Cardiac septum (tissue), 1 donor: ENCODE results near the gene GBX1. TPM values are rescaled to one million over a fixed set of nuclear protein-coding genes. Genes with fewer than 3 reads are reported as not detected.

Experiments
- DNase-seq: peaks from one replicate; pipeline ENCODE4 v3.0.0-alpha.2; 2020; ENCODE audit warnings: low spot score
- intact Hi-C: fragments of 100-400 bp; cut with DNase I; formaldehyde crosslinking; loops from one replicate; pipeline ENCODE4 v1.14.0; 2022
- total RNA-seq: library from RNA; stranded (reverse); fragmentation: NEBNext Ultra II Directional; extraction: Animal tissue kit (Norgen Biotek cat#: 25700); gene quantifications from one replicate; pipeline ENCODE4 v1.2.1, GENCODE V29; 2021
- donor health status: DM: no; HTN: no; CAD: no.

GBX1 gene
- total RNA-seq, 1 donor from 2014 or later = 0.57 TPM

DNA sequence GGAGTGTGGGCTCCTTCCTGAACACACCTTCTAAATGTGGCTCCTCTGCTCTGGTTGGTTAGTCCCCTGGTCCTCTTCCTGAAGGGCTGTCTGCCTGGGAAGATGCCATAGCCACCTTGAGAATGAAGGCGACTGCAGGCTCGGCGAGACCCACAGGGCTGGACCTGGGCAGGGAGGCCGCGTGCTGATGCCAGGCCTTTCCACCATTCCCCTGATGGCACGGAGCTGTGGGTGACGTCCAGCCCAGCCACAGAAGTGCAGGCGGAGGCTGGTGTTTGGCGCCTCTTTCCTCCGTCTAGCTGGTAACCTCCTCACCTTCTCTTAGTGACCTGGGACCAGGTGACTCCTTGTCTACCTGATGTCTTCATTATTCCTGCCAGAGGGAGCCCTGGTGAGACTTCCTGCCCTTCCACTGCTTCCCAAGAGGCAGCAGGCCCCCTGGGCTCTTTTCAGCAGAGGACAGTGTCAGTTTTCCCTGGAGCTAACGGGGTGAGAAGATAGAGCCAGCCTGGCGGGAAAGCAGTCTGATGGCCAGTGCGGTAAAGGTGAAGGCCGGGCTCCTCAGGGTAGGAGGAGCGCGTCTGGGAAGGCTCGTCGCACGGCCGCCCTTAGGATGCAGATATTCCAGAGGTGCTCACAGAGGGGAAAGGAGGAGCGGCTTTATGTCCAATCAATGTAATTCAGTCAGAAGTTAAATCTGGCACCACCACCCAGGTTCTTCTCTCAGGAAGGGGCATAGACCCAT is 34.9 kb downstream of the GBX1 start:
- intact Hi-C loops = no loop called here
- no peak for DNase-seq

DNA sequence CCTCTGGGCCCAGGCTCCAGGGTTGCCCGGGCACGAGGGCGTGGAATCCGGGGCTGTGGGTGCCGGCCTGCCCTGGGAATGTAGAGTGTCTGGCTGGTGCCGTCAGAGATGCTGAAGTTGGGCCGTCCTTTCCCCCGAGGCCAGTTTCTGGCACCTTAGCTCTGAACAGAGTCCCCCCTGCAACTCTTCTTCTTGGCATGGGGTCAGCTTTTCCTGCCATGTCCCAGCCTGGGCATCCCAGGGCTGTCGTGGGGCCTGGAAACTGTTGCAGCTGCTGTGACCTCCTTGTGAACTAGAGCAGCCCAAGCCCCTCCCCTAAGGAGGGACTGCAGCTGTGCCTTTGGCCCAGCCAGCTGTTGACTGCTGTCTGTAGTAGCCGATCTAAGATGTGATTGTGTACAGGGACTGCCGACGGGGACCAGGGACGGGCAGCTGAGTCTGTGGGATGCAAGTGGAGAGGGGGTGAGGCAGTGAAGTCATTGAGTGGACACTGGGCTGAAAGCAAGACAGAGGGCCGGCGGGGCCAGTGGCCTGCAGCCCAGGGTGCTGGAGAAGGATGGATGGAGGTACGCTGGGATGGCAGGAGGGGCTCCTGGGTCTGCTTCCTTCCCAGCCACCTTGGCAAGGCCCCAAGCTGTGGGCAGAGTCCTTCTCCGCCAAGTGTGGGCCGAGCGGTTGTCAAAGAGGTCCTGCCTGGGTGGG is 35.8 kb downstream of the GBX1 start:
- intact Hi-C loops = no loop called here
- DNase-seq = no peak

DNA sequence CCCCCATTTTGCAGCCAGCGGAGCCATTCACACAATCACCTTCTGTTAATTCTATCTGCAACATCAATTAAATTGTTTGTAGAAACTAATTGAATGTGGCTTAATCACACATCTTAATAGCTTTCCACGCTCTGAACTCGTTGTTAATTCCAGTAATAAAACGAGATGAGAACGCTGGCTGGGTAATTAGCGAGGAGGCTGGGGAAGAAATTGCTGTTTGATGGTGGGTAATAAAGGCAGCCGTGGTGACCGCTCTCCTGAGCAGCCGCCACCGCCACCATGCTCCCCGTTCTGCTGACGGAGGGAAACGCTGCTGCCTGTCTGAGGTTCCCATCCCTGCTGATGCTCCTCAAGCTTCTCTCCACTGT is 36.3 kb downstream of the GBX1 start:
- DNase-seq = no peak
- intact Hi-C loops = no loop called here

DNA sequence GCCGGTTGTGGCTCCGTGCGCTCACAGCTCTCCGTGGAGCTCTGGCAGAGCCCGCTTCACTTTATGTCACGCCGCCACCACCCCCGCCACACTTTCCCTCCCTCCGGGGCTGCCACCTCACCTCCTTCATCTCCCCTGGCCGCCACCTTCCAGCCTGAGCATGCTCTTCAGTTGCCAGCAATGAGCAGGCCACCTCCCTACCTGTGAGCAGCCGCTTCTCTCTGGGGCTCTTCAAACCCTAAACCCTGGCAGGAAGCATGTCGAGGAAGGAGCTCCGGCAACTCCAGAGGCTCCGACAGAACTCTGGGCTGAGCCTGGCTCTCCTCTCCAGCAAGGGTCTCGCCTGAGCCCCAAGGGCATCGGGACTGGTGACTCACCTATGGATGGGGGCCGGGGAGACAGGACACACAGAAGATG is 36.7 kb downstream of the GBX1 start:
- no peak for DNase-seq
- intact Hi-C loops = no loop called here

DNA sequence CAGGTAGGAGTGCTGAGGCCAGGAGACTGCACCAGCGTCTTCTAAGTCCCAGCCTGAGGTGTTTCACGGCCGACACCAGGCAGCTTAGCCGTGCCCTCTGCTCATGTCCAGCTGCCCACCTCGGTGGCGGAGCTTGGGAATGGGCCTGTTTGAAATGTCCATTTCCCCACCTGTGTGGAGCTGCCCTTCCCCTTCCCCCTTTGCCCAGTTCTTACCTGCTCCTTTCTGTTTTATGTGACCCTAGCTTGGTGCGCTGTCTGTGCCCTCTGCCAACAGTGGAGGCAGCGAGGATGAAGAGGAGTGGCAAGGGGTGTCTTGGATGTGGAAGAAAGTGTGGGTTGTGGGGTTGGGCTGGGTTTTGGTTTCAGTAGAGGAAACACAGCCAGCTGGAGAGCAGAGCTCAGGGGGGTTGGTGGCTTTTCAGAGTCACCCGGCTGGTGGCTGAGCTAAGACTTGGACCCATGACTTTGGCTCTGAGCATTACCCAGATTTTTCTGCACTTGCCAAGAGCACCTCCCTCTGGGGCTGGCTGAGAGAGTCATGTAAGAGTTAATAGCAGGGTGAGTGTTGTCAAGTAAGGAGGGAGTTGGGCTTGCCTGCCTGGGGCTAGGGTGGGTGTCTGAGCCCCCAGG is 37.4 kb downstream of the GBX1 start:
- intact Hi-C loops = no loop called here
- DNase-seq = no peak

DNA sequence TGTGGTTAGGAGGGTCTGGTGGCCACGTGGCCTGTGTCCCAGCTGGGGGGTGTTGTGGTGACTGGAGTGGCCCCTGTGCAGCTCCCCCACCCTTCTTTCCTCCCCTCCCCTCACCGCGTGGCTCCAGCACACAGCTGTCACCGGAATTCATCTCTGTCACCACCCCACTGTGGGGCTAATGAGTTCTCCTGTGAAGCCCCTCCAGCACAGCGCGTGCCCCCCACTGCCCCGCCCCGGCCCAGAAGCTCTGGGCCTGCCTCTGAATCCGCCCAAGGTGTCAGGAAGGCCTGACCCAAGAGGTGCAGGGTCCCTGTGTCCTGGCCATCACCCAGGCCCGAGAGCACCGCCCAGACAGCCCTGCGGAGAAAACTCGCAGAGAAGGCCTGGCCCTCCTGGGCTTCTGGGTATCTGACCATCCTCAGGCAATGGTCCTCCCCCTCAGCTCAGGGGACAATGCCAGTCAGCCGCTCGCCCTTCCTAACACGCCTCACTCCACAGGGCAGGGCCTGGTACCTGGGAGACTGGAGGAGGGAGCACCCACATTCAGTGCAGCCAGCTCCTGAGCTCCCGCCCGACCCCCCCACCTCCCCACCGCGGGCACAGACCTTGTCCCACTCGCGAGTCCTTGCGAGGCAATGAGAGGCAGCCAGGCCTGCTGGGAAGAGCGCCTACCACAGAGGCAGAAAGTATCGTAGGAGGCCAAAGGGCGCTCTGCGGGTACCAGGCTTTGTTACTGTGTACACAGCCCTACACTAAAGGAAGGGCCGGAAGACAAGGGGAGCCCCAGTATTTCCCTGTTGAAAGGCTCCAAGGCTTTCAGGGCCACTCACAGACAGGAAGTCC is 38.2 kb downstream of the GBX1 start:
- DNase-seq = no peak
- intact Hi-C loops = no loop called here

DNA sequence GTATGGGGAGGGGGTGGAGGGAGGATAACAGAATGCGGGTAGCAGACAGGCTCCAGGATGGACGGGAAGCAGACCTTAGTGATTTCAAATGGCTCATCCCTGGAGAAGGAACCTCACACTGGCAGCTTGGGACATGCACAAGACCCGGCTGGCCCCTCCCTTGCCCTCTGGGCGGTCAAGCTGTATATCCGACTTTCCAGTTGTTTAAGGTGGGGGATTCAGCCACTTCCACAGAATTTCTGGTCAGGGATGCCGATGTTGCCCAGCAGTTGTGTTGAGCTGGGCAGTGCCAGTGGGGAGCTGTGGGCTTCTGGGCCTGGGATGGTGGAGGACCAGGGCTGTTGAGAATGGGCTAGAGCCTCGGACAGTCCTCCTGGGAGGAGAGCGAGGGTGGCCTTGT is 38.8 kb downstream of the GBX1 start:
- no peak for DNase-seq
- intact Hi-C loops = no loop called here

DNA sequence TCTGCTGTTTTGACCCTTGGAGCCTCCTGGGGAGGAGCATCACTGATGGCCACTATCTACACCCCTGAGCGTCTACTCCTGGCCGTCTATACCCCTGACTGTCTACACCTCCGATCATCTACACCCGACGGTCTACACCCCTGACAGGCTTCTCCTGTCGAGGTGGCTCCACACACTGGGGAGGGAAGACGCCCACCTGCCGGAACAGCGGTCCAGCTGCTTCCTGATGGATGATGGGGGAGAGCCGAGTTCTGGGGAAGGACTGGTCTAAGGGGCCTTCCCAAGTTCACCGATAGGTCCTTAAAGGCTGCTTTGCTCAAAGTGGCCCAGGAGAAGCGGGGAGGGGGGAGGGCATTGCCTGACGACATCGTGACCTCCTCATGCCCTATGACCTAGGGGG is 39.4 kb downstream of the GBX1 start:
- intact Hi-C loops = no loop called here
- no peak for DNase-seq

DNA sequence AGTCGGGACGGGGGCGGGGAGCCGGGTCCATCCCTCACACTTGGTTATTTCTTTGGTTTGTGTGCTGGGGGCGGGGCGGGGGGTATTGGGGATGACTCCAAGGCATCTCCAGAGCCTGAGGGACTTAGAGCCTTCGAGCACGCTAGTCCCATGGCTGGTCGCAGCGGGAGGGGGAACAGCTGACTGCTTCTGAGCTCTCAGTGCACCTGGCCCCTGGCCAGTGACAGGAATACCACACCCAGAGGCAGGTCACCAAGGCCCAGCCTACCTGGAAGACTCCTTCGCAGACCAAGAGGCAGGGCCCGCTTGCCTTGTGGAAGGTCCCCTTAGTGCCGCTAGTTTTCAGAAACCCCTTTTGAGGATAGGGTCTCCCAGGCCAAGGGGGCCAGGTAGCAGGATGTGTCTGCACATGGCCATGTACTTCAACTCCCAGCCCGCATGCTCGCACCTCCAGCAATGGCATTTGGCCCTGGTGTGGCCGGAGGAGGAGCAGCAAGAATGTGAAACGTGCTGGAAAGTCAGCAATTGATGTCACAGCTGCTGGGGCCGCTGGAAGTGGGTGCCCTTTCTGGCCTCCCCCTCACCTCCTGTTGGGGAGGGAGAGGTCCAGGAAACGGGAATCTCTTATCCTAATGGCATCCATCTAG is 40.9 kb downstream of the GBX1 start:
- intact Hi-C loops = no loop called here
- DNase-seq = no peak

DNA sequence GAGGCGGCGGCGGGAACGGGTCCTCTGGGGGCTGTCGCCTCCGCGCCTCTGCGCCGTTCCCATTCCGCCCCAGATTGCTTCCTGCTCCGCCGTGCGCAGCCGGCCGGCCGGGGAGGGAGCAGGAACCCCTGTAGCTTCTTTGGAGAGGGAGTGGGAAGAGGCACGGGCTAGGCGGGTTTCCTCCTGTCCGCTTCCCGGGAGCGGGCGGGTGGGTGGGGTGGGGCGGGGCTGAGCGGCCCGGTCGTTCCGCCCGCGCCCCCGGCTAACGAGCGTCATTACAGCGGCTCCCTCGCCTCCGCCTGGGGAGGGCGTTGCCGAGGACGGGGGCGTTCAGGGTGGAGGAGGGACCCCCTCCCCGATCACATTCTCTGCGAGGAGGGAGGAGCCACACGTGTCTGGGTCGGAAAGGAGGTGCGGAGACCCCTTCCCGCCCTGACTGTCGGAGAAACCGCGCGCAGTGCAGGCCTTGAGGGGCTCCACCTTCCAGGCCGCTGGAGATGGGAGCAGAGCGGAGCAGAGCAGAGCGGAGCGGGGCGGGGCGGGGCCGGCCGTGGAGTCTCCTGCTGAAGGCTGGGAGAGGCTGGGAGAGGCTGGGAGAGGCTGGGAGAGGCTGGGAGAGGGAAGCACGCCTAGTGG is 41.5 kb downstream of the GBX1 start:
- intact Hi-C loops = loop anchor here (1.0 kb wide), 1 partner anchor 45 kb away; no protein-coding TSS in a partner anchor
- DNase-seq = no peak

DNA sequence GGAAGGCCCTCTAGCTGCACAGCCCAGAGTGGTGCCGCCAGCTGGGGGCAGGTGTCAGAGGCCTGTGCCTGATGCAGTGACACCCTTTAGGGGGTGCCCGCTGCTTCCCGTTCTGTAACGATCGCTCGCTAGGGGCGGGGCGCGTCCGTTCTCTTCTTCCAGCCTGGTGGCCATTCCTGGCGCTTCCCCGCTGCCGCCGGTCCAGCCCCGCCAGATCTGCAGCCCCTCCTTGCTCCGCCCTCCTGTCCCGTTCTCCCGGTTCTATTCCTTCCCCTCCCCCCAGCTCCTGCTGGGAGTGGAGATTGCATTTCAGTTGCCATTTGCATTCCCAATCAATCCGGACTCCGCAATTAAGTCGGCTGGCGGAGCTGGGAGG is 42.0 kb downstream of the GBX1 start:
- no peak for DNase-seq
- intact Hi-C loops = loop anchor here (1.0 kb wide), 1 partner anchor 46 kb away; no protein-coding TSS in a partner anchor

DNA sequence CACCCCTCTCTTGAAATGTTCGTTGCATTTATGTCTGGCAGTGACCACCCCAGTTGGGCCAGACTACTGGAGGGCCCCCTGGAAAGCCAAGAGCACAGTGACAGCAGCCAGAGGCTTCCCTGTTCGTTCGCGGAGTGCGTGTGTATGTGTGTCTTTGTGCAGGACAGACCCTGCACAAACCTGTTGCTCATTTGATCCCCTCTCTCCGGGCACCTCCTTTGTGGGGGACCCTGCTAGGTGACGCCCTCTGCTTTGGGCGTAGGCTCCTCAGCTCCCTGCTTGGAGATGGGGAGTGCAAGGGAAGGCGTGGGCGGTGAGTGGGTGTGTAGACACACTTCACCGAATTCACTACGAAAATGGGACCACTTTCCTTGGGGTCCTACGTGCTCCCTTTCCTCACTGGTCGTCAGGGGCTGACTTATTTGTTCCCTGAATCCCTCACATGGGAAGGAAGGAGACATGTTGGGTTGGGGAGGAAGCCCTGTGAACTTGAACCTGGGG is 42.5 kb downstream of the GBX1 start:
- intact Hi-C loops = loop anchor here (1.0 kb wide), 1 partner anchor 46 kb away; no protein-coding TSS in a partner anchor
- no peak for DNase-seq

DNA sequence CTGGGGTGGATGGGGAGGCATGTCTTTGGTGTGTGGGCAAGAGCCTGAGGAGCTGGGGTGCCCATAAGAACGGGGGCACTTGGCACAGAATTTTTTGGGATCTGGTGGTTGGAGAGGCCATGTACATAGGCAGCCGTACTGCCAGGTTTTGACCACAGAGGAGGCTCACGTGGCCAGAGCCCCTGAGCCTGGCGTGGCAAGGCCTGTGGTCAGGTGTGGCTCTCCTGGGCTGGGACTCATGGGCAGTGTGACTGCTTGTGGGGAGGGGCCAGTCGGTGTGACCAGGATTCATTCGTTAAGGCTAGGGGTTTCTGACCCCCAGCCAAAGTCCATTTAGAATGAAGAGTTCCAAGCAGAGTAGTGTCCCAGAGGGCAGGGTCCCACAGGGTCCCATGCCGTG is 43.0 kb downstream of the GBX1 start:
- no peak for DNase-seq
- intact Hi-C loops = no loop called here

DNA sequence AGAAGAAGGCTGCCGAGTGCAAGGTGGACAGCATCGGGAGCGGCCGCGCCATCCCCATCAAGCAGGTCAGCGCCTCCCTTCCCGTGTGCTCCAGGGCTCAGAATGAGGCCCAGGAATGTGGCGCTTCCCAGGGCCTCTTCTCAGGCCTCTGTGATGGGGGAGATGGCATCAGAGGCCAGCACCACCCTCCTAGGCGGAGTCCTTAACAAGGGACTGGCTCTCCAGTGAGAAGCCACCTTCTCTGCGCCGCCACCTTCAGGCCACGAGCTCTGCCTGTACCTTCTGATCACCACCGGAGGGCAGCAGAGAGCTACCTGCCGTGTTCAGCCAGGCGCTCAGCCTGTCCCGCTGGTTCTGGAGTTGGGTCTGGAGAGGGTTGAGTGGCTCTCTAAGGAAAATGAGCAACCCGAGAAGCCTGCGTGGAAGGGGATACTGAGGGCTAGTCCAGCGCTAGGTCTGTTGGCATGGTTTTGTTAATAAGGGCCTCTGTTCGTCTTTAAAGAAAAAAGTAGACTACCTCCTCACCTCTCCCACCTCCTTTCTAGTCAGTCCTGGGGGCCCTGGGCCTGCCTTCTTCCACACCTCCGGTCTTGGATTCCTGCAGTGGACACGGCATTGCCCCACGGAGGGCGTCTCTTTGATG is 43.6 kb downstream of the GBX1 start:
- intact Hi-C loops = loop anchor here (2.0 kb wide), 1 partner anchor 179 kb away; no protein-coding TSS in a partner anchor

DNA sequence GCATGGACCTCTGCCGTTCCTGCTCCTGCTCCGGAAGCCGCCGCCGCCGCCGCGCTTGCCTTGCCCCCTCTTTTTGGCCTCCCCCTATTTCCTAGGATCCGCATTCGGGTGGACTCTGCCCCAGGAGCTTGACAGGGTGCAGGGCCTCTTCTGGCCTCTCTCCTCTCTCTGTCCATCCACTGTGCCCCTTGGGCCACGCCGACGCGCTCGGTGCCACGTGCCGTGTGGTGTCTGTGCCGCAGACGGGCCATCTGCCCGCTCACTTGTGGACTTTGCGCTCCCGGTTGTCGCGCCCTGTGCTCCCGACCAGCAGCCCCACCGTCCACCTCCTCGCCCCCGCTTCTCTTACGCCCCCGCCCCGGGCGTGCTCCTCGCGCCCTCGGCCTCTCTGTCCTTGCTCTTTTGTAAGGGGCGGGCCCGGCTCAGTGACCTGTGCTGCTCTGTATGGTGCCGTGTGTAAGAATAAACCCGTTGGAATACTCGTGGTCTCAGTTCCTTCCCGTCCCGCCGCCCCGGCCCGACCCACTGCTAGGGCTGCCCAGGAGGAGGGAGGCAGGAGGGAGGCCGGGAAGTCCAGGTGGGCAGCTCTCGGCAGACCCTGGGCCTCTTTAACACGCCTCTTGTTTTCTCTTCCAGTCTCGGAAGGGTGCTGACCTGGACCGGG is 44.2 kb downstream of the GBX1 start:
- no peak for DNase-seq

More for the DNA sequence above, 43.6 kb downstream of the GBX1 start:
- peak; percentile 92 for DNase-seq

DNA sequence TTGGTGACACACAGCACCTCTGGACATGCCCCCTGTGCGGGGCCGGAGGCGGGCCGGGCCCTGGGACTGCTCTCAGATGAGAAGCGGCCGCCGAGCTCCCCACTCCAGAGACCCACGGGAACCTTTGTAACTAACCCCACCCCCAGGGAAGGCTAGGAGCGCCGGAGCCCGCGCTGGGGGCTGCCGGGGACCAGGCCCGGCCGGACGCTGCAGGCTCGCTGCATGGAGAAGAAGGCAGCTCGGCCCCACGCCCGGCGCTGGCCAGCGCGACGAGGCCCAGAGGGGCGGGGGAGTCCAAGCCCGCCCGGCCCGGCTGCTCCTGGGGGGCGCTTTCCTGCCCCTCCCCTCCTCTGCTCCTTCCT is 44.7 kb downstream of the GBX1 start:
- intact Hi-C loops = loop anchor here (2.0 kb wide), 1 partner anchor 180 kb away; no protein-coding TSS in a partner anchor
- DNase-seq = no peak

More for the DNA sequence above, 44.2 kb downstream of the GBX1 start:
- intact Hi-C loops = loop anchor here (2.0 kb wide), 1 partner anchor 180 kb away; no protein-coding TSS in a partner anchor

DNA sequence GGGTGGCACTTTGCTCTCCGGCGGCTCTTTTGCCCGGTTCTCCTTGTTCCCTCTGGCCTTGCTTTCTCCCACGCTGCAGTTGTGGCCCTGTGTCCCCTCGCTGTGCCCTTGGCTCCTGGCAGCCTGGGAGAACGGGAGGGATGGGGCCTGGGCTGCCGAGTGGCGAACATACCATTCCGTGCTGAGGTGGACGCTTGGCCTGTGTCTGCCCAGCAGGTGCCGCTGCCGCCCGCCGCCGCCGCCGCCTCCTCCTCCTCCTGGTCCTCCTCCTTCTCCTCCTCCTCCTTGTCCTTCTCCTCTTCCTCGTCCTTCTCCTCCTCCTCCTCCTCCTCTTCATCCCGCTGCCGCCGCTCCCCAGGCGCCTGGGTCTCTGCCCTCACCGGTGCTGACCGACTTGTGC is 45.2 kb downstream of the GBX1 start:
- intact Hi-C loops = loop anchor here (2.0 kb wide), 1 partner anchor 181 kb away; no protein-coding TSS in a partner anchor
- no peak for DNase-seq
